Thymus (tissue), 11 donors: ENCODE measurements around the gene DNAJB13. TPM values are rescaled to one million over a fixed set of nuclear protein-coding genes. Genes with fewer than 3 reads are reported as not detected.

ENCODE experiments used
- DNase-seq, 9 donors: peaks; one replicate each; pipeline ENCODE4 v3.0.0-alpha.2; 2013; ENCODE audit warnings: low spot score in 9 of 9, low read depth in 6 of 9, missing footprints in 1 of 9
- H3K27ac ChIP-seq, 2 donors: one replicate each; pipeline ENCODE4 v1.5.1; 2013; ENCODE audit warnings: control low read depth in 1 of 2, low read depth in 1 of 2, low read length in 1 of 2, mild to moderate bottlenecking in 1 of 2, moderate library complexity in 1 of 2
- H3K27me3 ChIP-seq, 2 donors: one replicate each; pipeline ENCODE4 v1.5.1; 2013; ENCODE audit warnings: low read length in 1 of 2; ENCODE audit not compliant: control insufficient read depth in 2 of 2, insufficient read depth in 1 of 2
- H3K36me3 ChIP-seq, 2 donors: one replicate each; pipeline ENCODE4 v1.5.1; 2013; ENCODE audit warnings: low read length in 1 of 2, mild to moderate bottlenecking in 1 of 2, moderate library complexity in 1 of 2; ENCODE audit not compliant: control insufficient read depth in 2 of 2, insufficient read depth in 2 of 2
- H3K4me1 ChIP-seq, 2 donors: one replicate each; pipeline ENCODE4 v1.5.1; 2013; ENCODE audit warnings: low read length in 2 of 2; ENCODE audit not compliant: control insufficient read depth in 2 of 2, insufficient read depth in 2 of 2
- H3K4me3 ChIP-seq, 2 donors: one replicate each; pipeline ENCODE4 v1.5.1; 2013; ENCODE audit warnings: low read length in 2 of 2, control low read depth in 1 of 2, mild to moderate bottlenecking in 1 of 2
- H3K9me3 ChIP-seq, 2 donors: one replicate each; pipeline ENCODE4 v1.5.1; 2013; ENCODE audit warnings: low read length in 1 of 2, mild to moderate bottlenecking in 1 of 2; ENCODE audit not compliant: control insufficient read depth in 2 of 2, insufficient read depth in 1 of 2
- WGBS: extraction: QIAGEN DNeasy Blood & Tissue Kit; methylation state at CpG from one replicate; pipeline ENCODE4 v1.1.7; 2013; 5-methylcytosine and 5-hydroxymethylcytosine counted together
- polyA plus RNA-seq: library from polyadenylated mRNA; stranded (reverse); fragments of 200-250 nt; gene quantifications from one replicate; pipeline ENCODE4 v1.2.3, GENCODE V29; 2013
- total RNA-seq: library from RNA; stranded (reverse); fragments of 120-200 nt; gene quantifications from one replicate; pipeline ENCODE4 v1.2.4, GENCODE V29; 2013
- donor health status: healthy.

DNAJB13 gene
- total and polyA plus RNA-seq, 2 donors: 0.24 to 0.30 TPM

GRCh38 chr11:74007691-74008372 lies 57.0 kb downstream of the DNAJB13 start:
- H3K36me3 ChIP-seq: peaks cover 18 to 28% of the 10 kb centered on the region in 2 donors
- no peak overlapping the region for H3K4me3 ChIP-seq
- no peak for DNase-seq
- WGBS: 96% methylated on average over 6 of the region's 6 CpGs
- H3K27ac ChIP-seq: no peak overlapping the region
- H3K9me3 ChIP-seq: no peaks in the 10 kb centered on the region
- peaks cover 12 to 55% of the 10 kb centered on the region in 2 donors for H3K4me1 ChIP-seq
- no peaks in the 10 kb centered on the region for H3K27me3 ChIP-seq

DNA sequence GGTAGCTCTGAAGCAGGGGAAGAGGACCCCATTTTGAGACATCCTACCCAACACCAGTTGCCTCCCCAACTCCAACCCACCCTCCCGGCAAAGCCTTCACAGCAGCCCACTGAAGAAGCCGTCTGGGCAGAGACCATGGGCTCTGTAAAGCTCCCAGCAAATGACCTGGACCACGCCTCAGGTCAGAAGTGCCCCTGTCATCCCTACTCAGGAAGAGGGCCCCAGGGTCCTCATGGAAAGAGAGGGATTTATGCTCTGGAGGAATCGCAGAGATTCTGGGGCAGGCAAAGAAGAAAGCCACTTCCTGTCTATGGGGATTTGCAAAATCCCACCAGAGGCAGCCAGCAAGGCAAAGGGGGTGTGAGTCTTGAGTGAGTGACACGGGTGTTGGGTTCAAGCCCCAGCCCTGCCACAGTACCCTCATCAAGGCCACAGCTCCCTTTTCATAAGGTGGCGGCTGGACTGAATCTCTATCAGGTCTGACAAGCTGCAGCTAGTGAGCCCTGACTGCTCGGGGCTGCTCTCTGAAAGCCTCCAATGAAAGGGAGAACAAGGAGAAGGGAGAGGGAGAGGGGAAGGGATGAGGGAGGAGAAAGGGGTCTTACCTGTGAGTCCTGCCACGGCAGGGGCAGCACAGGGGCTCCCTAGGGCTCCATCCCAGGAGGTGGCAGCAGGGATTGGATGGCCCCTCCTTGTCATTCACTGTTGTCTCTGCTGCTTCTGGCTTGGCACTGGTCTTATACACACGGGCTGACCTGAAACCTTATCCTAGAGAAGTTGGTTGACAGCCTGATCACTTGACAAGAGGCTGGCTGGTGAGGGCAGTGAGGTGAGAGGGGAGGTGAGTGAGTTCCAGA lies 57.8 kb downstream of the DNAJB13 start, which contains the start of gene UCP3:
TSS of gene UCP3 (minus strand) at position 713 of the 857 bp plus-strand sequence. CDS start 2,043 bp downstream, outside the sequence.
- Histone ChIP-seq H3K27me3 (no peaks in the 10 kb centered on the region), H3K27ac (no peak within 1 kb of the TSS), H3K9me3 (no peaks in the 10 kb centered on the region), H3K36me3 (peaks cover 18 to 26% of the 10 kb centered on the region in 2 donors), H3K4me1 (peaks cover 12 to 55% of the 10 kb centered on the region in 2 donors), H3K4me3 (no peak within 1 kb of the TSS)
- 82% methylated on average over 9 of the region's 9 CpGs for WGBS
- no peak for DNase-seq

GRCh38 chr11:74009230-74009547 lies 58.4 kb downstream of the DNAJB13 start:
- WGBS: 98% methylated on average over 3 of the region's 3 CpGs
- peaks cover 14 to 26% of the 10 kb centered on the region in 2 donors for H3K36me3 ChIP-seq

DNA sequence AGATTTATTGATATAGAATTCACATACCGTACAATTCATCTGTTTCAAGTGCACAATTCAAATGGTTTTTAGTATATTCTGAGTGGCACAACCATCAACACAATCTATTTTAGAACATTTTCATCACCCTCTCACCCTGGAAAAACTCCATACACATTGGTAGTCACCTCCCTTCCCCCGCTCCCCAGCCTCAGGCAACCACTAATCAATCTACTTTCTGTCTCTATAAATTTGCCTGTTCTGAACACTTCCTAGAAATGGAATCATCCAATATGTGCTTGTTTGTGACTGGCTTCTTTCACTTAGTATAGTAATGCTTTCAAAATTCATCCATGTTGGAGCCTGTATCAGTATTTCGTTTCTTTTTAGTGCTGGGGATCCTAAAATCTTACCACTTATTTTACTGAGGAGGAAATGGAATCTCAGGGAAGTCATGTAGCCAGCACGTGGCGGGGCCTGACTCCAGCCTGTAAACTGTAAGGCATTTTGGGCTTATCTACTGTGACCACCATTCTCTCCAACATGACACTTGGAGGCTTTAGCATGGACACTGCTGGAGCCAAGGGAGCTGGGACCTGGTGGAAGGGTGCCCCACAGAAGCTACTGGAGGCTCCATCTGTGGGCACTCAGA lies 59.0 kb downstream of the DNAJB13 start:
- H3K9me3 ChIP-seq: no peaks in the 10 kb centered on the region
- H3K27ac ChIP-seq: no peak overlapping the region
- peaks cover 15 to 24% of the 10 kb centered on the region in 2 donors for H3K36me3 ChIP-seq
- WGBS: 94% methylated on average over 5 of the region's 5 CpGs
- no peak for DNase-seq
- H3K4me3 ChIP-seq: no peak overlapping the region
- H3K4me1 ChIP-seq: peaks cover 10 to 51% of the 10 kb centered on the region in 2 donors
- H3K27me3 ChIP-seq: no peaks in the 10 kb centered on the region

More at GRCh38 chr11:74009230-74009547, 58.4 kb downstream of the DNAJB13 start:
- H3K4me3 ChIP-seq: no peak overlapping the region
- peaks cover 12 to 52% of the 10 kb centered on the region in 2 donors for H3K4me1 ChIP-seq
- H3K27ac ChIP-seq: no peak overlapping the region
- no peaks in the 10 kb centered on the region for H3K9me3 ChIP-seq
- no peak for DNase-seq
- H3K27me3 ChIP-seq: no peaks in the 10 kb centered on the region

DNA sequence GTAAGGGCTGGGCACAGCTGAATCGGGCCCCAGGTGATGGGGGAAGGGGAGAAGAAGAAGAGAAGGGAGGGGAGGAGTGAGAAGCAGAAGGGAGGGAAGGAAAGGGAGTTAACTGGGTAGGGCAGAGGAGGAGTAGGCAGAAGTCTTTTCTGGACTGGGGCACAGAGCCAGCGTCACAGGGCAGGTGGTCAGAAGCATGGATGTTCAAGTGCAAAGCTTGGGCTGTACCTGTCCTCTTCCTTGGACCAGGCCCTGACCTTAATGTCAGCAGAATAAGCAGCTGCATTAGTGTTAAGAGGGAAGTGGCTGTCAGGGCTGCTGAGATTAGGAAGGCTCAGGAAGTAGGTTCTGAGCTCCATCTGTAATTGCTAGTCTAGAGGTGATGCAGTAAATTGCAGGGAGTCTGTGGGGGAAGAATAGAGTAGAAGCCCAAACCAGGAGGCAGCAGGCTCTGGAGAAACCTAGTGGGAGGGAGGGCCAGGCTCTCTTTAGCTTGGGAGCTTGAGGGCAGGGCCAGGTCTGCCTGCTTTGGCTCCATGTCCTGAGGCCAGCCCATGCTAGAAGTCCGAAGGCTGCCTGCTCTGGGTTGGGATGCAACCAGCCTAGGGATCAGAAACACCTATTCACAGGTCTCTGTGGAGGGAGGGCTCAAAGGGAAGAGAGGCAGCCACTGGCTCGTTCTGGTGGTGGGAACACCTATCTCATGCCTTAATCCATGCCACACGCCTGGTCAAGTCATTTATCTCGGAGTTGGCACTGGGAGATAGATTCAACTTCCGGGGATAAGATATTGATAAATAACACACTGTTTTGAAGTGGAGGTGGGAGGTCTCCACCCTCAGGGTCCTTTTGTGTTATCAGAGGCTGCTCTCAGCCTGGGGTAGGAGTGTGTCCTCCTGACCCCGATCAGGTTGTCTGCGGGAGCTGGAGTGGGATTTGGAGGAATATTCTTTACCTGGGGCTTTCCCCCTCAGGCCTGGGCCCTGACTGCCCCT lies 59.8 kb downstream of the DNAJB13 start:
- no peak for DNase-seq
- H3K4me1 ChIP-seq: peaks cover 6 to 47% of the 10 kb centered on the region in 2 donors
- H3K36me3 ChIP-seq: peaks cover 16 to 24% of the 10 kb centered on the region in 2 donors
- no peak overlapping the region for H3K4me3 ChIP-seq
- 97% methylated on average over 9 of the region's 9 CpGs for WGBS
- no peaks in the 10 kb centered on the region for H3K27me3 ChIP-seq
- no peak overlapping the region for H3K27ac ChIP-seq
- no peaks in the 10 kb centered on the region for H3K9me3 ChIP-seq

GRCh38 chr11:74011360-74012073 lies 60.7 kb downstream of the DNAJB13 start:
- Histone ChIP-seq H3K27me3 (no peaks in the 10 kb centered on the region), H3K4me3 (no peak overlapping the region), H3K4me1 (peaks cover 5 to 39% of the 10 kb centered on the region in 2 donors), H3K27ac (peak overlapping the region in 1 of 2 donors; percentile 50), H3K9me3 (no peaks in the 10 kb centered on the region), H3K36me3 (peaks cover 20 to 25% of the 10 kb centered on the region in 2 donors)
- DNase-seq: no peak
- 90% methylated on average over 8 of the region's 8 CpGs for WGBS

GRCh38 chr11:74012074-74012809 lies 61.4 kb downstream of the DNAJB13 start:
- peak overlapping the region in 1 of 2 donors; percentile 50 for H3K27ac ChIP-seq
- peaks cover 23 to 29% of the 10 kb centered on the region in 2 donors for H3K36me3 ChIP-seq
- H3K9me3 ChIP-seq: no peaks in the 10 kb centered on the region
- peaks cover 5 to 36% of the 10 kb centered on the region in 2 donors for H3K4me1 ChIP-seq
- 97% methylated on average over 14 of the region's 14 CpGs for WGBS
- no peak overlapping the region for H3K4me3 ChIP-seq
- H3K27me3 ChIP-seq: no peaks in the 10 kb centered on the region
- DNase-seq: no peak
